Glomerular endothelial cell (primary cell): ENCODE measurements around the gene SF3A2. TPM values are rescaled to one million over a fixed set of nuclear protein-coding genes. Genes with fewer than 3 reads are reported as not detected.

Experiments used
- DNase-seq: peaks from one replicate; pipeline ENCODE4 v3.0.0-alpha.2; 2011; ENCODE audit warnings: low read depth, low spot score; ENCODE audit errors: extremely low read depth
- total RNA-seq: library from RNA; depleted of rRNA; stranded (reverse); fragments of >200 nt; gene quantifications from 2 replicates; pipeline ENCODE4 v1.2.3, GENCODE V29; 2015

SF3A2 gene
- total RNA-seq, 1 donor from 2014 or later = 90.2 TPM

DNA sequence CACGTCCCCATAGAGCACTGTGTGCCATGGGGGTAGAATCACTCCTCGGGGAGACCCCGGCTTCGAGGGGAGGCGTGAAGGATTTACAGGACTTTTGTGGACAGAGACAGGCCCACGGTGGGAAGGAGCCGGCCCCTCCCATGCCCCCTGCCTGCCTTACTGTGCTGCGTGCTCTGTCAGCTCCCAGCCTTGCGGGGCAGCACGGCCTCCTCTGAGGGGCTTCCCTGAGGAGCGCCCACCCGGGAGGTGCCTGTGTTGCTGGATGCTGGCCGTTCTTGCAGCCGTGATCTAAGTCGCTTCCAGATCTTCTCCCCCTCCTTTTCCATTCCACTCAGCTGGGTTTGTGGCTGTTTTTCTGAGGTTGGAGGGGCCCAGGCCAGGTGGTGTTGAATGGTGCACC is 29.6 kb upstream of the SF3A2 start:
- no peak for DNase-seq

DNA sequence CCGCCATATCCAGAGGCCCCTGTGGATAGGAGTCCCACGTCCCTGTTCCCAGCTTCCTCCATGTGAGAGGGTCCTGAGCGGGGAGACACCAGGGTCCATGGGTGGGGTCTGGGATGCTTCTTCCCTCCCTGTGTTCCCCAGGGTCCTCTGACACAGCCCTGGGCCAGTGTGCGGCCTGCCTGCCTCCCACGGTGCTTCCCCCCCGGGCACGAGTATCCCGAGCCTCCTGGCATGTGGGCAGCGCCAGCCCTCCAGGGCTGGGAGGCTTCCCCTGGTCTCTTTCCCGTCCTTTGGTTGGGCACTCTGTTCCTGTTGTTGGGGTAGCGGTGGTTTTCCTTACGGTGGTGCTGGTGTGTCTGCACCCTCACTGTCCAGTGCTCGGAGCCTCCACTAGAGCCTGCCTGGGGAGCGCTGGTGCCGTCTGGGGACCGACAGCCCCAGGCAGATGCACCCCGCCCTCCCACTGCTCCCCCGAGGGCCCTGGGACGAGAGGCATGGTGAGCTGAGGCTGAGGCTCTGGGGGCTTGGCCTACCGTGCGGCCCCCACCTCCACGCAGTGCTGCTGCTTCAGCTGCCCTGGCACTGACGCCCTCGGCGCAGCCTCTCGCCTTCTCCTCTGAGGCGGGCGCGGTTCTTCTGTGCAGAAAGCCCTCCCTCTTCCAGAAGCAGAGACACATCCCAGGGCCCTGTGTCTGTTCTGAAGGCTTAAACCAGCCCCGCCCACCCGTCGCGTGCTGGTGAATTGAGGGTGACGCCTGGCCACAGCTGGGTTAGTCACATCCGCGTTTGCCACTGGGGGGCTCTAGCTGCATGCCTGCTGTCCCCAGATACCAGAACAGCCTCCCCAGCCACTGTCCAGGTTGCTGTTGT is 28.4 kb upstream of the SF3A2 start:
- no peak for DNase-seq

DNA sequence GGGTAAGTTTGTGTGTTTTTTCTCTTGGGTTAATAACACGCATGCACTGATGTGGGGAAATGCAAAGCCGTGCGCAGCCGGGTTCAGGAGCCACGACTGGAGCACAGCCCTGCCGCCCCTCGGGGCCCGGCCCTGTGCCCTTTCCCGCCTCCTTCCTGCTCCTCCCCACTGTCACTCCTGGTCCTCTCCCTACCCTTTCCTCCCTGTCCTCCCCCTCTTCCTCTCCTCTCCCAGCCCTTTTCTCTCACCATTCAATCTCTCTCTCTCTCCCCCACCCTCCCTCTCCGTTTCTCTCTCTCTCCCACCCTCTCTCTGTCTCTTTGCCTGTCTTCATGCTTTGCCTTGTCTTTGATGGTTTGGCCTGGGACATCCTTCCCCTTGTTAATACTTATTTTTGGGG is 27.6 kb upstream of the SF3A2 start:
- DNase-seq = no peak

DNA sequence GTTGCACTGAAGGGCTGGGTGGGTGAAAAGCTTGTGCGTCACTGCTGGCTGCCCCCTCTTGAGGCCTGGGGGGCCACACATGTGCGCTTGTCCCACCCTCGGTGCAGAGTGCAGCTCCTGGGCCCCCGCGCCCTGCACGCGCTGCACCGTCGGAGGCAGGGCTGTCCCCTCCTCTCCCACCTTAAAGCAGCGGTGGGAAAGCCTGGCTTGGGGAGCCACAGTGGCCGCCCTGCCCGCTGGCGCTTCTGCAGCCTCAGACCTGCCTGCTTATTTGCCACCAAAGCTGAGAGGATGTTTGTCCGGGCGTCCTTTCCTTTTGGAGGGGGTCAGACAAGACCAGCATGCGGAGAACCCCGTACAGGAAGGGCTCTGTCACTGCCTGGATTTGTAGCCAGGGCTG is 27.2 kb upstream of the SF3A2 start:
- no peak for DNase-seq

DNA sequence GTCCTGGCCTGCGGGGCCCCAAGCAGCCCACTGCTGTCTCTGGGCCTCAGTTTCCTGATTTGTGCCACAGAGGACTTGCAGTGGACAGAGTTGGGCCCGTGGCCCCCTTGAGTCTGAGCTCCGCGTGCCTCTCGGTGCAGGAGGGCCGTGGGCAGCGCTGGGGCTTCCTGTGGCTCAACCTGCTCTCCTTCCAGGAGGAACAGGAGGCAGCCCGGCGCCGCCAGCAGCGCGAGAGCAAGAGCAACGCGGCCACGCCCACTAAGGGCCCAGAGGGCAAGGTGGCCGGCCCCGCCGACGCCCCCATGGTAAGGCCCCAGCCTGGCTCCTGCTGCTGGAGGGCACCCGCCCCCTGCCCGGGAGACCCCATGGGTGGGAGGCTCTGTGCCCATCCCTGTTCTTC is 26.4 kb upstream of the SF3A2 start:
- no peak for DNase-seq

DNA sequence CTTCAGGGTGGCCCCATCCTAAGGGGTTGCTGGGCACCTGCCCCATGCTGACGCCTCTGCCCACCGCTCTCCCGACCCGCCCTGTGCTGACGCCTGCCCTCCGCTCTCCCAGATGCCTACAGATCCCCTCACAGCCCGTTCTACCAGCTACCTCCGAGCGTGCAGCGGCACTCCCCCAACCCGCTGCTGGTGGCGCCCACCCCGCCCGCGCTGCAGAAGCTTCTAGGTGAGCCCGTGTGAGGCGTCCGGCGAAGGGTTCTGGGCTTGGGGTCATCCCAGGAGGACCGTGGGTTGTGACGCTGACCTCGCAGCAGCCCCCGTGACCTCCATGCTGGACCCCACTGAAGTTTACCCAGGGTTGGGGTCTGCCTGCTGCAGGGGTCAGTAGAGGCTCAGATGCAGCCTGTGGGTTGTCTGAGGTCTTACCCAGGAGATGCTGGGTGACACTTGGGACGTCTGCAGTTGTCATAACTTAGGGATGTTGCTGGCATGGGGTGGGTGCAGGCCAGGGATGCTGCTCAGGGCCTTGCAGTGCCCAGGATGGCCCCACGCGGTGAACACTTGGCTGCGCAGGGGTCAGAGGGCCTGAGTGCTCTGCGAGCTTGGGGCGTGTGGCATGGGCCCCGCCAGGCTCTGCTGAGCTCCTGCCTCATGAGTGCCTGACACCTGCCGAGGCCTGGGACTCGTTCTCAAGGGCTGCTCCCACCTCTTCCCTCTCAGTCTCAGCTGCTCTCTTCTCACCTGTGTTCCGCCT is 25.5 kb upstream of the SF3A2 start:
- no peak for DNase-seq

DNA sequence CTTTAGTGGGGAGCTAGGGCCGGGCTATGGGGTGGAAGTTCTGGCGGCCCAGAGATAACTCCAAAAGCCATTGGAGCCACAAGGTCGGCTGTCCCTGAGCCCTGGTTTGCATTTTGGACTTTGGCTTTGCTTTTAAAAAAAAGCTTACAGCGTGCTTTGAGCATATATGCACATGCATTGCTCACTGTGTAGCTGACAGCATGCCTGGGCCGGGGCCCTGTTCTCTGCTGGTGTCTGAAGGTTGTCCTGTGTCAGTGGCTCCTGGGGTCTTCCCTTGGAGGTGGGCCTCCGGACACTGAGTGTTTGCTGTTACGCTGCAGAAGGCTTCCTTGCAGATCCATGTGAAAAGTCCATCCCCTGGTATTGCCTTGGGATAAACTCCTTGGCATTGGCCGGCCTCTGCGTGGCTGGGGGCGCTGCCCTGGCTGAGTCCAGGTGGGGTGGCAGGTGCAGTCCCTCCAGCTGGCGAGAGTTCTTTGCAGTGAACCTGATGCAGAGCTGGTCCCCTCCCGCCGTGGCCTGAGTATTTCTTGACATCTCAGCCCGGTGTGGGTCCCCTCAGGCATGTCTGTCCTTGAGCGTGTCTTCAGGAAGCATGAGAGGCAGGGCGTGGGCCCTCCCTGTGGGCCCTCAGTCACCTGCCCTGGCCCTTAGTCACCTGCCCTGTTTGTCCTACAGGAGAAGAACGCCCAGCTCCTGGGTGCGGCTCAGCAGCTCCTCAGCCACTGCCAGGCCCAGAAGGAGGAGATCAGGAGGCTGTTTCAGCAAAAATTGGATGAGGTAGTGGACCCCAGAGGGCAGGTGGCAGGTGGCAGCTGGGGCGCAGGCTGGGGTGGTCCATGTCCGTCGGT is 23.5 kb upstream of the SF3A2 start:
- no peak for DNase-seq

DNA sequence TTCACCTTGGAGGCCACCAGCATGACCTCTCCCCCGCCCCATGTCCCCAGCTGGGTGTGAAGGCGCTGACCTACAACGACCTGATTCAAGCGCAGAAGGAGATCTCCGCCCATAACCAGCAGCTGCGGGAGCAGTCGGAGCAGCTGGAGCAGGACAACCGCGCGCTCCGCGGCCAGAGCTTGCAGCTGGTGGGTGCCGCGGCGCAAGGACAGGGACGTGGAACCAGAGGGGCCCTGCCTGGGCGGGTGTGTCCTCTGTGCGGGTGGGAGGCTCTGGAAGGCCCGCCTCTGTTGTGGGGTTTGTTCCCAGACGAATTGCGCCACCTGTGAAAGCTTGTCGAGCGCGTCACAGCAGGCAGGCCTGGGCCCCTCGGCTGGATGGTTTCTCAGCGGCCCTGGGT is 22.8 kb upstream of the SF3A2 start:
- DNase-seq = no peak

DNA sequence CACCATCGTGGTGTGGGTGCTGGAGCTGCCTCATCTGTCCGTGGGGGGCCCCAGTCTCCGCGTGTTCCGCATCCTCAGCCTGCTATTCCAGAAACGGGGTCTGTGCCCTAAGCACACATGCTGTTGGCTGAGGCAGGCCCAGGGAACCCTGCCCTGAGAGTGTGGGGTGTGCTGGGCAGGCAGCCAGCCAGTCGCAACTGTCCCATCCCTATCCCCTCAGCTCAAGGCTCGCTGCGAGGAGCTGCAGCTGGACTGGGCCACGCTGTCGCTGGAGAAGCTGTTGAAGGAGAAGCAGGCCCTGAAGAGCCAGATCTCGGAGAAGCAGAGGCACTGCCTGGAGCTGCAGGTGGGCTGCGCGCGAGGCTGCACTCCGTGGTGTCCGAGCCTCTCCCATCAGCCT is 22.4 kb upstream of the SF3A2 start:
- DNase-seq = no peak

DNA sequence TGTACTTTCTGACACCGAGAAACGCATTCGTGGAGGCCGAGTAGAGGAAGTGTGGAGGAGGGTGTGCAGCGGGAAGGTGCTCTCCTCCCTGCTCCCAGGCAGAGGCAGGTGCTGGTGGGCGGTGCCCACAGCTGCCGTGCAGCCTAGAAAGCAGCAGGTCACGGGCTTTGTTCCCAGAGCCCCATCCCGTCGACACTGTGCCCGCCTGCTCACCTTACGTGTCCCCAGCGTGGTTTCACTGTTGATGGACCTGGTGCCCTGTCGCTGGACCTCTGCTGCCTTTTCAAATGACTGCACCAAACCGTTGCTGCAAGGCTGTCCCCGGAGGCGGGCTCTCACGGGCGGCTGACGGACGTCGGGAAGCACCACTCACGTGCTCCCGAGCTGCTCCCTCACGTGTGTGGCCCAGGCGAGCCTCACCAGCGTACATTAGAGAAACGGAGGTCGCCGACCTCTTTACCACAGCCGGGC is 21.3 kb upstream of the SF3A2 start:
- no peak for DNase-seq

DNA sequence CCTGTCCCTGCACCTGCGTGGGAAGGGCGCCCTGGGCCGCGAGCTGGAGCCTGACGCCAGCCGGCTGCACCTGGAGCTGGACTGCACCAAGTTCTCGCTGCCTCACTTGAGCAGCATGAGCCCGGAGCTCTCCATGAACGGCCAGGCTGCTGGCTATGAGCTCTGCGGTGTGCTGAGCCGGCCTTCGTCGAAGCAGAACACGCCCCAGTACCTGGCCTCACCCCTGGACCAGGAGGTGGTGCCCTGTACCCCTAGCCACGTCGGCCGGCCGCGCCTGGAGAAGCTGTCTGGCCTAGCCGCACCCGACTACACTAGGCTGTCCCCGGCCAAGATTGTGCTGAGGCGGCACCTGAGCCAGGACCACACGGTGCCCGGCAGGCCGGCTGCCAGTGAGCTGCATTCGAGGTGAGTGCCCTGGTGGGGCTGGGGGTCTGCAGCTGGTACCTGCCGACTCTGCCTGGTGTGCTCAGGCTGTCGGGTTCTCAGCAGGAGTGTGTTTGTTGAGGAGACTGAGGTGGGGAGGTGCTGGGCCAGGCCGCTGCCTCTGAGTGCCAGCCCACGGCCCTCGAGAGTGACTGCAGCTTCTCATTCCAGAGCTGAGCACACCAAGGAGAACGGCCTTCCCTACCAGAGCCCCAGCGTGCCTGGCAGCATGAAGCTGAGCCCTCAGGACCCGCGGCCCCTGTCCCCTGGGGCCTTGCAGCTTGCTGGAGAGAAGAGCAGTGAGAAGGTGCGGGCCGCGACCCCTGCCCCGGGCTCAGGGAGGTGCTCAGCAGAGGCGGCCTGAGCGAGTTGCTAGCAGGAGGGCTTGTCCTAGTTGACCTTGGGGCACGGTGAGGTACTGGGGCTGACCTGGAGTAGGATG is 20.0 kb upstream of the SF3A2 start:
- DNase-seq = no peak

DNA sequence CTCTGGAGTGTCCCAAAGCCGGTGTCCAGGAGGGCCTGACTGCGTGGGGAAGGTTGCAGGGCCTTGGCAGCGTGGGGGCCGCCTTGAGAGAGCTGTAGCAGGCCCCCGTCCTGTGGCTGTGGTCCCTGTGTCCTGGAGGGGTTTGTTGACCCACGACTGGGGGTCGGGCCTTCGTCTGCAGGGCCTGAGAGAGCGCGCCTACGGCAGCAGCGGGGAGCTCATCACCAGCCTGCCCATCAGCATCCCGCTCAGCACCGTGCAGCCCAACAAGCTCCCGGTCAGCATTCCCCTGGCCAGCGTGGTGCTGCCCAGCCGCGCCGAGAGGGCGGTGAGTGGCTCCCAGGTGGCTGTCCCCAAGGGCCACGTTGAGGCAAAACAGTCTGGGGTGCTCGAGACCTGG is 19.0 kb upstream of the SF3A2 start:
- no peak for DNase-seq

DNA sequence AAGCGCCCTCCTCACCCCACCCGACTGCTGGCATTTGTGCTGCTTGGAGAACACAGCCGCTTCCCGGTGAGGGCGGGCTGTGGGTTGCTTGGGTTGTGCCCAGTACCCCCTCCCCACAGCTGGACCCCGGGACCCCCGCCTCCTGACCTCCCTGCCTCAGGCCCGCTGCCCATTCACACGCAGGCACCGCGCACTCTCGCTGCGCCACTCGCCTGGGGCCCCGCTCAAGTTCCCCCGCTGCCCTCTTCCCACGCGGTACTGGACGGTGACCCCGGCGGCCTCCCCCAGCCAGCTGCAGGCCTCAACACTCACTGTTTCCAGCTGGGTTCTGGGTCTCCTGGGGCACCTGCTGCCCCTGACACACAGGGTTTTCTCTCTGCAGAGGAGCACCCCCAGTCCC is 16.9 kb upstream of the SF3A2 start:
- no peak for DNase-seq

DNA sequence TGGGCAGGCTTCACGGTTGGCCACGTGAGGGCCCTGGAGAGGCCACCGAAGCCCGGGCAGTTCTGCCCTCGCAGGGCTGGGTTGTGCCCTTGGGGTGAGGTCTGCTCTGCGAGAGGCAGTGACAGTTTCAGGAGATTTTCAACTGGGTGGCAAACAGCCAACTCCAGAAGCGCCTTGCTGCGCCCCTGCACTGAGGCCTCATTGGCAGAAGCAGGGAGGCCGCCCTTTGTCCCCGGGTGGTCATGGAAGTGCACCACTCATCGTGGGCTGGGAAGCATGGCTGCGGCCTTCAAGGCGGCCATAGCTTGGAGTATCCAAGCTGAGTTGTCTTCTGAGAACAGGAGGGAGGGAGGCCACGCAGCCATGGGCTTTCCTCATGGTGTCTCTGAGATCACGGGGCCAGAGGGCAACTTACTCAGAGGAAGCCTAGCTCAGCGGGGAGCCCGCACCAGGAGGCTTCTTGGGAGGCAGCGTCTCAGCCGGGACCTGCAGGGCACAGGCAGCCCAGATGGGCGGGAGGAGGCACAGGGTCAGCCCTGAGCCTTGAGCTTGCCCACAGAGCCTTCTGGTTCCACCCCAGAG is 15.3 kb upstream of the SF3A2 start:
- no peak for DNase-seq

DNA sequence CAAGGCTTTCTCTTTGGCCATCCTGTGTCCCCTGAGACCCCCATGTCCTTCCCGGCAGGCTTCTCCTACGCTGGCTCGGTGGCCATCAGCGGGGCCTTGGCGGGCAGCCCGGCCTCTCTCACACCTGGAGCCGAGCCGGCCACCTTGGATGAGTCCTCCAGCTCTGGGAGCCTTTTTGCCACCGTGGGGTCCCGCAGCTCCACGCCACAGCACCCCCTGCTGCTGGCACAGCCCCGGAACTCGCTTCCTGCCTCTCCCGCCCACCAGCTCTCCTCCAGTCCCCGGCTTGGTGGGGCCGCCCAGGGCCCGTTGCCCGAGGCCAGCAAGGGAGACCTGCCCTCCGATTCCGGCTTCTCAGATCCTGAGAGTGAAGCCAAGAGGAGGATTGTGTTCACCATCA is 14.7 kb upstream of the SF3A2 start:
- DNase-seq = no peak

DNA sequence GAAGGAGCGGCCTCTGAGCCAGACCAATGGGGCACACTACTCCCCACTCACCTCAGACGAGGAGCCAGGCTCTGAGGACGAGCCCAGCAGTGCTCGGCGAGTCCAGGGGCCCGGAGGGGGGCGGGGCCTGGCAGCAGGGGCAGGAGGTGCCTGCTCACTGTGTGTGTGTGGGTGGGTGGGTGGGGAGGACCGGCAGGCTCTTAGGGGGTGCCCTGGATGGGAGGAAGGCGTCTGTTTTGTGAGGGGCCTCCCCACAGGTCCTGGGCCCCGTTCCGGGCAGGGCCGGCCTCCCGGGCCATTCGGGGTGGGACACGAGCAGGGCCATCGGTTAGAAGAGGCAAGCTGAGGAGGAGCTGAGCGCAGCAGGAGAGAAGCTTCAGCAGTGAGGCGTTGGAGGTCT is 13.2 kb upstream of the SF3A2 start:
- no peak for DNase-seq

DNA sequence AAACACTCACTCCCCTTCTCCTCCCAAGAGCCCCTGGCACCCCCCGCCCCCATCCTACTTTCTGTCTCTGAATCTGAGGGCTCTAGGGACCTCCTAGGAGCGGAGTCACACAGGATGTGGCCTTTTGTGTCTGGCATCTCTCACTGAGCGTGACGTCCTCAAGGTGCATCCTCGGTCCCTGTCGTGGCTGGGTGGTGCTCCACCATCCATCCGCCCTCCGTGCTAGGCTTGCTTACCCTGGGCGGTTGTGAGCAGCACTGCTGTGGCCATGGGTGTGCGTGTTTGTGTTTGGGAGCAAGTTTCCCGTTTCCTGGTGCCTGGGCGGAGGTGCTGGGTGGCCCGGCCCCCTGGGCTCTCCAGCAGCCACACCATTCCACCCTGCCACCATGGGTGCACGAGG is 12.7 kb upstream of the SF3A2 start:
- no peak for DNase-seq

DNA sequence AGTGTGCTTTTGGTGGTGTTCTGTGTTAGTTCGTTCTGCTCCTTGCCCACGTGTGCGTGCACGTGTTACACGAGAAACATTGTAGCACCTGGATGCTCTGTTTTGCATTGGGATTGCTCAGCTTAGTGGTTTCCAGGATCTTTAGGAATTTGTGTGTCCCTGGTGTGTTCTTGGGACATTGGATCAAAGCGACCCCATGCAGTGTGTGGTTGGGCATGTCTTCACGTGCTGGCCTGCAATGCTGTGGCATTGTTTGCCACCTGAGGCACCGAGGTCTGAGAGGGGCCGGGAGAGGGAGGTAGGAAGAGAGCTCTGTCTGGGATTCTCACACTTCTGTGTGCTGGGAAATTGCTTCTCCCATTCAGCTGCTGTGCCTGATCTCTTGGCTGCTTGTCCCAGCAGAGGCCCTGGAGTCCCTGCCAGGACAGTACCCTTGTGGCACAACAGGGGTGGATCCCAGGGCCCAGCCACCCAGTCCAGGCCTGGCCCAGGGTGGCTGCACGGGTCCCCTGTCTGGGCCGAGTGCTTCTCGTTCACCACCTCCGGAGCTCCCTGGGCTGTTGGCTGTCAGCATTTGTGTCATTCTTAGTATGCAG is 11.8 kb upstream of the SF3A2 start:
- no peak for DNase-seq

DNA sequence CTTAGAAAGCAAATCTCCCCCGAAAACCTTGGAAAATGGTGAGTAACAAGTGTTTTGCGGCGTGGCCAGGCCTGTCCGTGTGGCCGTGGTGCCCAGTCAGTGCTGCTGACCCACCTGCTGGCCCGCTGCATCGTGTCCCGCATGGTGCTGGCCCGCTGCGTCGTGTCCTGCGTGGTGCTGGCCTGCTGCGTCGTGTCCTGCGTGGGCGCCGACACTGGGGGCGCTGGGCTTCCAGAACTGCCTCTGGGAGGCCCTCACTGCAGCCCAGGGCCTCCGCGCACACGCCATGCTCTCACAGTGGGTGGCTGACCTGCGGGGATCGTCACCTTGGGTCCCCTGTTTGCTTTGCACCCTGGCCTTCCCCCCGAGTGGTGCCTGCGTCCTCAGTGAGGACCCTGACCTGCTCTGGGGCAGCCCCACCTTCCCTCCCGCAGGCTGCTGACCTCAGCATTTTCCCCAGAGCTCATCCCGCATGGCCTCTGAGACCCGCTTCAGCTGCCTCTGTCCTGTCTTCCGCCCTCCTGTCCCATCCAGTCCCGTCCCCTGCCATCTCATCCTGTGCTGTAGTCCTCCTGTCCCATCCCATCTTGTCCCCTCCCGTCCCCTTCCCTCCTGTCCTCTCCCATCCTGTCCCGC is 11.1 kb upstream of the SF3A2 start:
- DNase-seq = no peak
